Activated T-helper 9 cell treated with anti-CD3 and anti-CD28 coated beads, Interleukin-2, amount 50 U/mL, for 16 hours (primary cell): ENCODE results near the gene CHRND.

Experiments used
- DNase-seq: peaks from one replicate; pipeline ENCODE4 v3.0.0-alpha.2; 2020; ENCODE audit warnings: low read depth

The CHRND gene

GRCh38 chr2:232525791-232526371 is at the start of gene CHRND:
CHRND (plus strand) TSS chr2:232526160; CDS start chr2:232526216, 56 bp downstream.
- no peak for DNase-seq

- DNase-seq: no peak
Observed at GRCh38 chr2:232476791-232477190, 49.2 kb upstream of the CHRND start.

- DNase-seq: no peak
Observed at GRCh38 chr2:232477751-232478510, 48.0 kb upstream of the CHRND start.

- no peak for DNase-seq
Observed at GRCh38 chr2:232478571-232479340, 47.2 kb upstream of the CHRND start.

GRCh38 chr2:232479341-232480200 is 46.4 kb upstream of the CHRND start:
- no peak for DNase-seq

- no peak for DNase-seq
Observed at GRCh38 chr2:232480201-232481190, 45.5 kb upstream of the CHRND start.

GRCh38 chr2:232481322-232482140 is 44.4 kb upstream of the CHRND start:
- no peak for DNase-seq

- DNase-seq: no peak
Observed at GRCh38 chr2:232482301-232483238, 43.4 kb upstream of the CHRND start.

- DNase-seq: no peak
Observed at GRCh38 chr2:232483311-232483922, 42.5 kb upstream of the CHRND start.

GRCh38 chr2:232483923-232484627 is 41.9 kb upstream of the CHRND start:
- no peak for DNase-seq

- DNase-seq: no peak
Observed at GRCh38 chr2:232484628-232485347, 41.2 kb upstream of the CHRND start.

- no peak for DNase-seq
Observed at GRCh38 chr2:232485348-232485756, 40.6 kb upstream of the CHRND start.

- no peak for DNase-seq
Observed at GRCh38 chr2:232485757-232486557, 40.0 kb upstream of the CHRND start.

GRCh38 chr2:232486558-232487384 is 39.2 kb upstream of the CHRND start:
- DNase-seq: no peak
